Measurements from ENCODE around the gene PCGF6. TPM values are rescaled to one million over a fixed set of nuclear protein-coding genes. Genes with fewer than 3 reads are reported as not detected.

The PCGF6 gene
- total RNA-seq, 1 experiment from 2014 or later, result 24.7 TPM

GRCh38 chr10:103276251-103276895 is 74.6 kb downstream of the PCGF6 start:
- Histone ChIP-seq H3K4me2 (ENCODE audit: low read length) (no peak overlapping the region), H3K9me3 (ENCODE audit: control insufficient read depth in 1 of 2, insufficient read depth in 1 of 2, low read depth in 1 of 2, low read length in 2 of 2) (no peaks in the 10 kb centered on the region), H3K4me1 (ENCODE audit: control insufficient read depth in 1 of 2, insufficient read depth in 2 of 2, low read length in 2 of 2) (peaks cover 12 to 23% of the 10 kb centered on the region in 2 experiments), H3K36me3 (ENCODE audit: control insufficient read depth in 1 of 2, insufficient read depth in 2 of 2, low read length in 2 of 2) (no peaks in the 10 kb centered on the region), H3K27ac (ENCODE audit: low read depth, low read length) (no peak overlapping the region), H2AFZ (ENCODE audit: low read depth, low read length, poor library complexity, severe bottlenecking) (no peak overlapping the region), H3K27me3 (ENCODE audit: insufficient read depth, low read length) (peaks cover 24% of the 10 kb centered on the region), H3K9ac (ENCODE audit: low read length) (no peak overlapping the region), H3K9me2 (ENCODE audit: insufficient read depth) (no peaks in the 10 kb centered on the region), H3K4me3 (replicated peaks in 1 of 2; ENCODE audit: low read depth in 1 of 2, low read length in 2 of 2) (no peak overlapping the region), H4K20me1 (ENCODE audit: insufficient read depth) (no peaks in the 10 kb centered on the region), H3K79me2 (ENCODE audit: insufficient read depth, low read length) (no peaks in the 10 kb centered on the region)
- no peak for DNase-seq (ENCODE audit: low read depth, low spot score)
- ChIA-PET RAD21 (ENCODE audit: low non-redundant PET in 1 of 2, low total read pairs in 2 of 2, uncharacterized antibody in 2 of 2, unreplicated experiment in 2 of 2) (no interaction called here), POLR2A (no interaction called here), CTCF (no interaction called here)
- TF ChIP-seq RAD21 (IDR thresholded peaks at IDR 0.05; ENCODE audit: low read depth) (no peak), CEBPB (IDR thresholded peaks at IDR 0.05; ENCODE audit: low read depth) (no peak), JUND (IDR thresholded peaks at IDR 0.05) (no peak), REST (IDR thresholded peaks at IDR 0.05; ENCODE audit: low read depth) (no peak), POLR2AphosphoS5 (IDR thresholded peaks at IDR 0.05; ENCODE audit: low read depth, low read length) (no peak), ATF3 (IDR thresholded peaks at IDR 0.05) (no peak), EZH2 (IDR thresholded peaks at IDR 0.05) (no peak), SIN3A (IDR thresholded peaks at IDR 0.05; ENCODE audit: low read depth) (no peak), SRF (IDR thresholded peaks at IDR 0.05; ENCODE audit: low read depth) (no peak), POLR2A (IDR thresholded peaks at IDR 0.05; ENCODE audit: borderline replicate concordance, extremely low read depth, insufficient read depth, insufficient read length) (no peak), SP1 (IDR thresholded peaks at IDR 0.05; ENCODE audit: low read depth) (no peak), CBX3 (IDR thresholded peaks at IDR 0.05; ENCODE audit: low read depth) (no peak), ZFX (IDR thresholded peaks at IDR 0.05) (no peak), EZH2phosphoT487 (IDR thresholded peaks at IDR 0.05; ENCODE audit: borderline replicate concordance) (no peak), YY1 (IDR thresholded peaks at IDR 0.05; ENCODE audit: extremely low read depth, insufficient replicate concordance, low read depth, low read length) (no peak), ZNF274 (IDR thresholded peaks at IDR 0.05; ENCODE audit: low read depth, low read length) (no peak), ELF1 (IDR thresholded peaks at IDR 0.05; ENCODE audit: borderline replicate concordance, low read depth) (no peak), EGR1 (IDR thresholded peaks at IDR 0.05; ENCODE audit: low read depth) (no peak), TCF7L2 (IDR thresholded peaks at IDR 0.05; ENCODE audit: borderline replicate concordance, extremely low read depth, insufficient read depth, insufficient read length) (no peak), CTCF (IDR thresholded peaks at IDR 0.05 in 2 of 3, conservative IDR thresholded peaks at IDR 0.05 in 1 of 3; ENCODE audit: borderline replicate concordance in 1 of 3, insufficient read depth in 1 of 3, low read depth in 2 of 3, low read length in 2 of 3) (no peak)
- ATAC-seq, result no peak
- intact Hi-C loops (cut with micrococcal nuclease), result no loop called here
- BruUV-seq (replicated peaks), result no TSS peak

Measured in HCT116 (cell line).